Mucosa of rectum (tissue), 2 donors: Measurements from ENCODE around the gene PMF1.

ENCODE experiments used
- H3K27ac ChIP-seq, 2 donors: one replicate each; pipeline ENCODE4 v1.7.0; 2013; ENCODE audit warnings: inconsistent platforms in 2 of 2, low read depth in 2 of 2, low read length in 2 of 2
- H3K27me3 ChIP-seq, 2 donors: one replicate each; pipeline ENCODE4 v1.7.0; 2013; ENCODE audit warnings: low read length in 2 of 2; ENCODE audit not compliant: control insufficient read depth in 2 of 2, insufficient read depth in 2 of 2
- H3K36me3 ChIP-seq, 2 donors: one replicate each; pipeline ENCODE4 v1.7.0; 2013; ENCODE audit warnings: low read length in 2 of 2; ENCODE audit not compliant: control insufficient read depth in 2 of 2, insufficient read depth in 2 of 2
- H3K4me1 ChIP-seq, 2 donors: one replicate each; pipeline ENCODE4 v1.7.0; 2013; ENCODE audit warnings: low read length in 2 of 2, mild to moderate bottlenecking in 1 of 2; ENCODE audit not compliant: control insufficient read depth in 2 of 2, insufficient read depth in 2 of 2
- H3K4me3 ChIP-seq, 2 donors: one replicate each; pipeline ENCODE4 v1.7.0; 2013; ENCODE audit warnings: low read length in 2 of 2
- H3K9ac ChIP-seq, 2 donors: one replicate each; pipeline ENCODE4 v1.7.0; 2013; ENCODE audit warnings: low read length in 2 of 2, low read depth in 1 of 2, mild to moderate bottlenecking in 1 of 2
- H3K9me3 ChIP-seq, 2 donors: one replicate each; pipeline ENCODE4 v1.7.0; 2013; ENCODE audit warnings: low read length in 2 of 2; ENCODE audit not compliant: control insufficient read depth in 2 of 2
- donor health status: healthy.
- donor health status: Normal muscosa, but diverticular disease.

PMF1 gene

DNA sequence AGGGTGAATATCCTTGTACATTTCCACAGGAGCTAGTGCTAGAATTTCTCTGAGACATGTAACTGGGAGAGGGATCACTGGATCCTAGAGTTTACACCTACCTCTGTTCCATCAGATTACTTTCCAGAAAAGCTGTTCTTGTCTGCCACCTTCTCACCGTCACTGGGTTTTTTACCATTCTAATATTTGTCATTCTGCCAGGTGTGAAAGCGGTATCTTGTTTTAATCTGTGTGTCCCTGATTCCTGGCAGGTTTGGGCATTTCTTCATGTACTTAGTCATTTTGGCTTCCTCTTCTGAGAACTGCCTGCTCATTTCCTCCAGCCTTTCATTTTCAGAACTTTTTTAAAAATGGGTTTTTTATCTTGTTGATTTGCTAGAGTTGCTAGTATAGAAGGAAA lies 5.1 kb downstream of the PMF1 start:
- no peak overlapping the region for H3K4me3 ChIP-seq
- no peaks in the 10 kb centered on the region for H3K9me3 ChIP-seq
- no peak overlapping the region for H3K27ac ChIP-seq
- H3K4me1 ChIP-seq, result peaks cover 0 to 7% of the 10 kb centered on the region in 2 donors
- no peaks in the 10 kb centered on the region for H3K27me3 ChIP-seq
- peaks cover 17 to 20% of the 10 kb centered on the region in 2 donors for H3K36me3 ChIP-seq
- no peak overlapping the region for H3K9ac ChIP-seq

DNA sequence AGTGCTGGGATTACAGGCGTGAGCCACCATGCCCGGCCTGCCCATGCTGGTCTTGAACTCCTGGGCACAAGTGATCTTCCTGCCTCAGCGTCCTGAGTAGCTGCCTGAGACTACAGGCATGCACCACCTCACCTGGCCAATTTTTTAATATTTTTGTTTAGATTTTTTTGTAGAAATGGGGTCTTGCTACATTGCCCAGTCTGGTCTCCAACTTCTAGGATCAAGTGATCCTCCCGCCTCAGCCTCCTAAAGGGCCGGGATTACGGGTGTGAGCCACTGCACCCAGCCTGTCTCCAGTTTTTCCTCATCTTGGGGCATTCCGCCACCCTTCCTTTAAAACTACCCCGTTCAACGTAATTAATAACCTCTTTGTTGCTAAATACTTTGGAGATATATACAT lies 7.4 kb downstream of the PMF1 start:
- Histone ChIP-seq H3K4me3 (no peak overlapping the region), H3K4me1 (no peaks in the 10 kb centered on the region), H3K9ac (no peak overlapping the region), H3K27me3 (no peaks in the 10 kb centered on the region), H3K36me3 (peaks cover 25 to 30% of the 10 kb centered on the region in 2 donors), H3K9me3 (no peaks in the 10 kb centered on the region), H3K27ac (no peak overlapping the region)

DNA sequence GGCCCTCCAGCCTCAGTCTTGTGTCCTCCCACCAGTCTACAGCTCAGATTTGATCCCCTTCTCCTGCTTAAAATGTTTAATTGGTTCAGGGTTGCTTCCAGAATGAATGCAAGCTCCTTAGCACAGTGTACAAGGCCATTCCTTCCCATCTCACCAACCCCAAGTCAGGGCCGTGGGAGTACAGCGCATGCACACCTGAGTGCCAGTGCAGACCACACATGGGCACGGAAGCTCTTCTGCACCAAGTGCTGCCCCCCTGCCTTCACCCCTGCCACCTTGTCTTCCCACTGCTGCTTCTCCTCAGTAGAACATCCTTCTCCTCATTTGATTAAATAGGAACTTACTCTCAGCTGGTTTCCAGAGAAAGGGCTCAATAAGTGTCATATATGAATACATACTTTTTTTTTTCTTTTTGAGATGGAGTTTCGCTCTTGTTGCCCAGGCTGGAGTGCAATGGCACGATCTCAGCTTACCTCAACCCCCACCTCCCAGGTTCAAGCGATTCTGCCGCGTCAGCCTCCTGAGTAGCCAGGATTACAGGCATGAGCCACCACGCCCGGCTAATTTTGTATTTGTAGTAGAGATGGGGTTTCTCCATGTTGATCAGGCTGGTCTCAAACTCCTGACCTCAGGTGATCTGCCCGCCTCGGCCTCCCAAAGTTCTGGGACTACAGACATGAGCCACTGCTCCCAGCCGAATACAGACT lies 9.3 kb downstream of the PMF1 start:
- Histone ChIP-seq H3K27ac (no peak overlapping the region), H3K27me3 (no peaks in the 10 kb centered on the region), H3K4me3 (no peak overlapping the region), H3K9me3 (no peaks in the 10 kb centered on the region), H3K36me3 (peaks cover 31 to 38% of the 10 kb centered on the region in 2 donors), H3K4me1 (peaks cover 0 to 5% of the 10 kb centered on the region in 2 donors), H3K9ac (no peak overlapping the region)

DNA sequence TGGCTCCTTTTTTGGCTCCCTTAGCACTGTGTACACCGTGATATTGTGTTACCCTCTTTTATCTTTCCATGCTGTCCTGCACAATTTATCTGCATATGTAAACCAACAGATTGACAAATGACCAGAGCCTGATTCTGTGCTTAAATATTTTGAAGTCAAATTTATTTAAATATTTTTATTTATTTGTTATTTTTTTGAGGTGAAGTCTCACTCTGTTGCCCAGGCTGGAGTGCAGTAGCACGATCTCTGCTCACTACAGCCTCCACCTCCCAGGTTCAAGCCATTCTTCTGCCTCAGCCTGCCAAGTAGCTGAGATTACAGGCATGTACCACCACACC lies 12.8 kb downstream of the PMF1 start:
- Histone ChIP-seq H3K9me3 (no peaks in the 10 kb centered on the region), H3K36me3 (peaks cover 37 to 42% of the 10 kb centered on the region in 2 donors), H3K4me1 (peaks cover 0 to 5% of the 10 kb centered on the region in 2 donors), H3K27me3 (no peaks in the 10 kb centered on the region), H3K4me3 (no peak overlapping the region), H3K9ac (no peak overlapping the region), H3K27ac (no peak overlapping the region)

DNA sequence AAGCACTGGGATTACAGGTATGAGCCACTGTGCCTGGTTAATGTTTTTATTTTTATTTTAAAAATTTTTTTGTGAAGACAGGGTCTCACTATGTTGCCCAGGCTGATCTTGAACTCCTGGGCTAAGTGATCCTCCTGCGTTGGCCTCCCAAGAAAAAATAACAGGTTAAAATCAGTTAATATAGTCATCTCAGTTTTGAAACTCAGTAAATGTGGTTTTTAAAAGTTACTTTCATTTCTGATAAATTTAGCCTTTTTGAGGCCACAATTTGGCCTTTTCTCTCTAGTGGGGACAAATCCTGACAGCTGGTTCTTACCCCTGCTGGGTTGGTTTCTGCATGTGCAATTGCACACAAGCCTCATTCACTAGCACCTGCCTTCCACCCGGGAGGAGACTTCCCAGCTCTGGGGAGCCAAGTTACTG lies 13.3 kb downstream of the PMF1 start:
- Histone ChIP-seq H3K4me1 (peaks cover 0 to 5% of the 10 kb centered on the region in 2 donors), H3K9me3 (no peaks in the 10 kb centered on the region), H3K9ac (no peak overlapping the region), H3K4me3 (no peak overlapping the region), H3K27ac (peak overlapping the region in 1 of 2 donors; percentile 23), H3K36me3 (peaks cover 34 to 38% of the 10 kb centered on the region in 2 donors), H3K27me3 (no peaks in the 10 kb centered on the region)

DNA sequence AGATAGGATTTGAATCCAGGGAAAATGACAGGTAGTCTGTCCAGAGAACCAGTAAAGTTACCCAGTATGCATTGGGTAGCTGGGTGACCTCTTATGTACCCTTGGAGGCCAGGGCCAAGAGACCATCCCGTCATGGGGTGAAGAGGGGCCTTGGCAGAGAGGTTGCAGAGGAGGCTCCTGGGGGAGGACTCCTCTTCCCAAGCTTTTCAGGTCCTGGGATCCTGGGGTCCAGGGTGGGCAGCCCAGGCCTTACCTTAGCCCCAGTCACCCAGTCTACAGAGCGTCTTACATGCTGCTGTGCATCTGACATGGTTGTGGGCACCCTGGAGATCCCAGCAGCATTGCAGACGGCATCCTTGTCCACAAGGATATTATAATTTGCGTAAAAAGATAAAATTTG lies 14.0 kb downstream of the PMF1 start:
- Histone ChIP-seq H3K4me3 (no peak overlapping the region), H3K9ac (no peak overlapping the region), H3K27me3 (no peaks in the 10 kb centered on the region), H3K27ac (peak overlapping the region in 1 of 2 donors; percentile 23), H3K4me1 (peaks cover 0 to 5% of the 10 kb centered on the region in 2 donors), H3K9me3 (no peaks in the 10 kb centered on the region), H3K36me3 (peaks cover 27 to 32% of the 10 kb centered on the region in 2 donors)

DNA sequence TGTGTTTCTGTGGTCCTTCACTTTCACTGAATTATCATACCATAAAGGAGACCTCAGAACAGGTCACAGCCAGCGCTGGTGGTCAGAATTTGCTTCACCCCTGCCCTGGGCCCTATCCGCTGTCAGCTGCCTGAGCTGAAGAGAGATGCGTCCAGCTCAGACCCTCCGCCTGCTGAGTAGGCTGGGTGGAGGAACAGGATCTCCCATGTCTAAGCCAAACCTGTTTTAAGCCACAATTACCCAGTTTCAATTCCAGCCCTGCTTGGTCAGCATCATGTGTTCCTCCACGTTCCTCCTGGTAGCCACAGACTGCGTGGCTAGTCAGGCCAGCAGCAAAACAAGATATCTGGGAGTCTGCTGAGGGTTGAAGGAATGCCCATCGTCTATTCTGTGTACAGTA lies 15.7 kb downstream of the PMF1 start:
- Histone ChIP-seq H3K36me3 (peaks cover 16 to 23% of the 10 kb centered on the region in 2 donors), H3K27ac (peak overlapping the region in 1 of 2 donors; percentile 48), H3K27me3 (no peaks in the 10 kb centered on the region), H3K9me3 (no peaks in the 10 kb centered on the region), H3K4me3 (no peak overlapping the region), H3K9ac (no peak overlapping the region), H3K4me1 (peaks cover 0 to 5% of the 10 kb centered on the region in 2 donors)

DNA sequence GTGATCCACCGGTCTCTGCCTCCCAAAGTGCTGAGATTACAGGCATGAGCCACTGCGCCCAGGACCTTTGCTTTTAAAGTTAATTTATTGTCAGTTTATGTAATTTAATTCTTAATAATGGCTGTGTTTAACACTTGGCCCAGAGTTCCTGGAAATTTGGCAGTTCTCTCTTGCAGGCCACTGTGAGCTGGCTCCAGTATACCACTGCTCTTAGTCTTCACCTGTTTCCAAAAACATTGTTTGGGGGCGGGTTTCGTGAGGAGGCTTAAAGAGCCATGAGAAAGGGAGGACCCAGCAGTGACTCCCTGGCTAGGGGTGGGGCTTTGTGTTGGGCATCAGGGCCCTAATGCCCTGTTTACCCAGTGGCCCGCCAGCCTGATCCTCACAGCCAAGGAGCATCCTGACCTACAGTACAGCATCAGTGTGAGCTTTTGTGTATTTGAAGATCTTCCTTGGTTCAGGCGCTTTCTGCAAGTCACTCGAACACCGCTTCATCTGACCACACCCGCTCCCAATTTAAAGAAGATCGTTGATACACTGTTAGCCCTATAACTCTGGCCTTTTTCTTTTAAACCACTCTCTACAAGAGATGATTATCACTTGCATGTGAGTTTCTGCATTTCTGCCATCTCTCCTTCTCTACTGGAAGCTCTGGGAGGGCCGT lies 17.1 kb downstream of the PMF1 start:
- Histone ChIP-seq H3K9ac (no peak overlapping the region), H3K9me3 (no peaks in the 10 kb centered on the region), H3K27ac (no peak overlapping the region), H3K4me1 (peaks cover 0 to 5% of the 10 kb centered on the region in 2 donors), H3K36me3 (peaks cover 22 to 24% of the 10 kb centered on the region in 2 donors), H3K4me3 (no peak overlapping the region), H3K27me3 (no peaks in the 10 kb centered on the region)

DNA sequence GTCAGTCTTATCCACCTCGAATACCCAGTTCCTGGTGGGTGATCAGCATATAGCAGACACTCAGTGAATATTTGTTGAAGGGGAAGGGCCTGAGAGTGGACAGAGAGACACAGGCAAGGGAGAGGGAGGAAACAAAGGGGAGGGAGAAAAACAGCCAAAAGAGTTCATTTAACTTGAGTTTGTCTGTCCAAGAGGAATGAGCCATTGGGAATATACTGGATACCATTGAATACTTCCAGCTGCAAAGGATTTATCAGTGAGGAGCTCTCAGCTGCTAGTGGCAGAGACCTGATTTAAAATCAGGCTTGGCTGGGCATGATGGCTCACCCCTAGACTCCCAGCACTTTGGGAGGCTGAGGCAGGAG lies 17.6 kb downstream of the PMF1 start:
- H3K36me3 ChIP-seq, result peaks cover 22 to 24% of the 10 kb centered on the region in 2 donors
- peaks cover 0 to 5% of the 10 kb centered on the region in 2 donors for H3K4me1 ChIP-seq
- no peak overlapping the region for H3K4me3 ChIP-seq
- no peaks in the 10 kb centered on the region for H3K9me3 ChIP-seq
- H3K27ac ChIP-seq, result no peak overlapping the region
- no peak overlapping the region for H3K9ac ChIP-seq
- no peaks in the 10 kb centered on the region for H3K27me3 ChIP-seq

DNA sequence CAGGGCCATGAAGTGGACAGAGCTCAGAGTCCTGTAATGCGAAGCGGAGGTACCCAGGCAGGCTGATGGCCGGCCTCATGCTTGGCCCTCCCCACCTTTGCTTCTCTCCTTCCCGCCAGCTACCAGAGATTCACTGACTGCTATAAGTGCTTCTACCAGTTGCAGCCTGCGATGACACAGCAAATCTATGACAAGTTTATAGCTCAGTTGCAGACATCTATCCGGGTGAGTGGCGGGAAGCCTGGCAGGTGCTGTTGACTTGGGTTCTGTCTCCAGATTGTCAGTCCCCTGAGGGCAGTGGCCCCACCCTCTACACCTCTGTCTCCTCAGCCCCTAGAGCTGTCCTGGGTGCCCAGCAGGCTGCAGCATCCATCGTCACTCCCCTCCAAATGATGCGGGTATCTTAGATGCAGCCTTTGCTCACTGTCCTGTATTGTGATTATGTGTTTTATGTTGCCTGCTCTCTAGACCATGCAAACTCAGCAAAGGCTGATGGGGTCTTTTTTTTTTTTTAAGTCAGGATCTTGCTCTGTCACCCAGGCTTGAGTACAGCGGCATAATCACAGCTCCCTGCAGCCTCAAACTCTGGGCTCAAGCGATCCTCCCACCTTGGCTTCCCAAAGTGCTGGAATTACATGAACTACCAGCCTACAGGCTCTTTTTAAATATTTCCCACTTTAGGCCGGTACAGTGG lies 19.5 kb downstream of the PMF1 start:
- Histone ChIP-seq H3K9ac (no peak overlapping the region), H3K27me3 (no peaks in the 10 kb centered on the region), H3K36me3 (peaks cover 24 to 31% of the 10 kb centered on the region in 2 donors), H3K27ac (no peak overlapping the region), H3K4me1 (no peaks in the 10 kb centered on the region), H3K9me3 (no peaks in the 10 kb centered on the region), H3K4me3 (no peak overlapping the region)
